ENCODE results near the gene PITPNC1.
"Not testable (repeated sequence)": the region's sequence is repeated elsewhere in the genome, so short reads cannot be mapped to it uniquely, and the experiment has no call there.

The PITPNC1 gene

DNA sequence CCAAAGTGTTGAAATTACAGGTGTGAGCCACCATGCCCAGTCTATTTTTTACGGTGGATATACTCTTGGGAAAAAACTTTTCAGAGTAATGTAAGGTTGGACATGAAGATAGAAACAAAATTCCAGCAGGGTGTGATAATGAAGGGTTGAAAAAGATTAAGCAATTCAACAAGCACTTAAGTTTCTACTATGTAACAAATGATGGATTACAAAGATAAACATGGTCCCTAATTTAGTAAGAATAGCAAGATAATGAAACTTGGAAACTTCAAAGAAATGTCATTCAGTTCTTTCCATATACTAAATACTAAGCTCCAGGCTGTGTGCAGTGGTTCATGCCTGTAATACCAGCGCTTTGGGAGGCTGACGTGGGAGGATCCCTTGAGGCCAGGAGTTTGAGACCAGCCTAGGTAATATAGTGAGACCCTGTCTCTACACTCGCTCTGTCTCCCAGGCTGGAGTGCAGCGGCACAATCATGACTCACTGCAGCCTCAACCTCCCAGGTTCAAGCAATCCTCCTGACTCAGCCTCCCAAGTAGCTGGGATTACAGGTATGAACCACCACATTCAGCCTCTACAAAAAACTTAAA is 41.7 kb upstream of the PITPNC1 start:
- Histone ChIP-seq H3K23ac (ENCODE audit: low read depth, low read length, poor library complexity) (no peak overlapping the region), H3K14ac (ENCODE audit: low read length) (no peak overlapping the region), H3K27ac (replicated peaks; ENCODE audit: low read length) (no peak overlapping the region), H2AK5ac (ENCODE audit: low read depth, low read length) (no peak overlapping the region), H2BK5ac (ENCODE audit: low read length) (no peak overlapping the region), H2BK120ac (ENCODE audit: low read depth, low read length) (no peak overlapping the region), H4K8ac (ENCODE audit: low read depth, low read length) (no peak overlapping the region), H3K36me3 (replicated peaks in 1 of 2; ENCODE audit: control insufficient read depth in 2 of 2, insufficient read depth in 2 of 2, low read length in 2 of 2) (peaks cover 1 to 19% of the 10 kb centered on the region in 2 donors), H3K9ac (ENCODE audit: low read depth, low read length, poor library complexity) (no peak overlapping the region), H3K79me1 (ENCODE audit: low read depth, low read length) (no peaks in the 10 kb centered on the region), H3K4ac (ENCODE audit: low read length) (no peak overlapping the region), H2BK12ac (ENCODE audit: low read length) (no peak overlapping the region), H3K27me3 (ENCODE audit: control insufficient read depth in 3 of 3, insufficient read depth in 3 of 3, low read depth in 1 of 3, low read length in 3 of 3) (peaks cover 0 to 6% (median 0%) of the 10 kb centered on the region in 3 experiments), H3K4me2 (ENCODE audit: insufficient read depth, low read length, poor library complexity, severe bottlenecking) (no peak overlapping the region), H3K9me3 (replicated peaks in 1 of 2; ENCODE audit: control insufficient read depth in 2 of 2, insufficient read depth in 1 of 2, low read depth in 1 of 2, low read length in 2 of 2) (no peaks in the 10 kb centered on the region), H4K91ac (ENCODE audit: low read depth, low read length, poor library complexity) (no peak overlapping the region), H3K18ac (ENCODE audit: low read length) (no peak overlapping the region), H3K4me3 (ENCODE audit: low read length in 2 of 2) (no peak overlapping the region), H3K4me1 (ENCODE audit: control insufficient read depth in 2 of 2, insufficient read depth in 1 of 2, low read depth in 1 of 2, low read length in 2 of 2) (no peaks in the 10 kb centered on the region), H2BK15ac (ENCODE audit: low read length) (no peak overlapping the region), H2AFZ (ENCODE audit: low read length) (no peak overlapping the region)
- no CpG with 5 or more reads among the region's 5 CpGs for WGBS, 2 donors (ENCODE audit: extremely low coverage in 2 of 2, insufficient read length in 2 of 2, insufficient replicate concordance in 1 of 2)
- no peak for DNase-seq (ENCODE audit: low spot score)

DNA sequence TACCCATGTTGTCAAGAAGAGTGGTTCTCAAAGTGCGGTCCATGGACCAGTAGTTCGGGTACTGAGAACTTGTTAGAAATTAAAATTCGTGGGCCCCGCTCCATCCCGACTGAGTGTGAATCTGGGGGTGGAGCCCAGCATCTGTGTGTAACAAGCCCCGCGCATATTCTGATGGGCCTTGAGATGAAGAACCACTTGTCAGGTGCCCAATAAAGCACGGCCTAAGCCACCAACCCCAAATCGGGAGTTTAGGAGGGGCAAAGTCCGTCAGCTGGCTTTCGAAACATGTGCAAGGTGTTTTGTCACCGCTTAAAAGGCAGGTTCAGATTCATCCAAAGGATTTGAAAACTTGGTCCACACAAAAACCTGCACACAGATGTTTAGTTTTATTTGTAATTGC is 40.2 kb upstream of the PITPNC1 start:
- WGBS, 2 donors (ENCODE audit: extremely low coverage in 2 of 2, insufficient read length in 2 of 2, insufficient replicate concordance in 1 of 2) = no CpG with 5 or more reads among the region's 12 CpGs
- no peak overlapping the region for H2BK5ac ChIP-seq (ENCODE audit: low read length)
- peaks cover 0 to 6% (median 0%) of the 10 kb centered on the region in 3 experiments for H3K27me3 ChIP-seq (ENCODE audit: control insufficient read depth in 3 of 3, insufficient read depth in 3 of 3, low read depth in 1 of 3, low read length in 3 of 3)
- no peak overlapping the region for H2AFZ ChIP-seq (ENCODE audit: low read length)
- H3K79me1 ChIP-seq (ENCODE audit: low read depth, low read length) = no peaks in the 10 kb centered on the region
- H3K4me3 ChIP-seq (ENCODE audit: low read length in 2 of 2) = no peak overlapping the region
- no peak overlapping the region for H4K8ac ChIP-seq (ENCODE audit: low read depth, low read length)
- H2BK12ac ChIP-seq (ENCODE audit: low read length) = no peak overlapping the region
- H3K27ac ChIP-seq (replicated peaks; ENCODE audit: low read length) = no peak overlapping the region
- H3K14ac ChIP-seq (ENCODE audit: low read length) = no peak overlapping the region
- no peak overlapping the region for H3K9ac ChIP-seq (ENCODE audit: low read depth, low read length, poor library complexity)
- no peak overlapping the region for H4K91ac ChIP-seq (ENCODE audit: low read depth, low read length, poor library complexity)
- no peak overlapping the region for H2BK15ac ChIP-seq (ENCODE audit: low read length)
- H3K18ac ChIP-seq (ENCODE audit: low read length) = no peak overlapping the region
- H2BK120ac ChIP-seq (ENCODE audit: low read depth, low read length) = no peak overlapping the region
- H3K4me2 ChIP-seq (ENCODE audit: insufficient read depth, low read length, poor library complexity, severe bottlenecking) = no peak overlapping the region
- no peaks in the 10 kb centered on the region for H3K9me3 ChIP-seq (replicated peaks in 1 of 2; ENCODE audit: control insufficient read depth in 2 of 2, insufficient read depth in 1 of 2, low read depth in 1 of 2, low read length in 2 of 2)
- H3K4me1 ChIP-seq (ENCODE audit: control insufficient read depth in 2 of 2, insufficient read depth in 1 of 2, low read depth in 1 of 2, low read length in 2 of 2) = no peaks in the 10 kb centered on the region
- H2AK5ac ChIP-seq (ENCODE audit: low read depth, low read length) = no peak overlapping the region
- H3K4ac ChIP-seq (ENCODE audit: low read length) = no peak overlapping the region
- H3K23ac ChIP-seq (ENCODE audit: low read depth, low read length, poor library complexity) = no peak overlapping the region
- H3K36me3 ChIP-seq (replicated peaks in 1 of 2; ENCODE audit: control insufficient read depth in 2 of 2, insufficient read depth in 2 of 2, low read length in 2 of 2) = peaks cover 4 to 35% of the 10 kb centered on the region in 2 donors
- no peak for DNase-seq (ENCODE audit: low spot score)

- DNase-seq (ENCODE audit: low spot score); H3K23ac ChIP-seq (ENCODE audit: low read depth, low read length, poor library complexity): not testable (repeated sequence)
- no CpG with 5 or more reads among the region's 7 CpGs for WGBS, 2 donors (ENCODE audit: extremely low coverage in 2 of 2, insufficient read length in 2 of 2, insufficient replicate concordance in 1 of 2)
Measured at GRCh38 chr17:67338353-67338752, 38.7 kb upstream of the PITPNC1 start.

GRCh38 chr17:67343237-67343636 is 33.8 kb upstream of the PITPNC1 start:
- Histone ChIP-seq H2BK12ac (ENCODE audit: low read length) (no peak overlapping the region), H3K36me3 (replicated peaks in 1 of 2; ENCODE audit: control insufficient read depth in 2 of 2, insufficient read depth in 2 of 2, low read length in 2 of 2) (peaks cover 13 to 89% of the 10 kb centered on the region in 2 donors)

More at GRCh38 chr17:67338353-67338752, 38.7 kb upstream of the PITPNC1 start:
- not testable (repeated sequence) for H3K79me1 ChIP-seq (ENCODE audit: low read depth, low read length); H3K27me3 ChIP-seq (ENCODE audit: control insufficient read depth in 3 of 3, insufficient read depth in 3 of 3, low read depth in 1 of 3, low read length in 3 of 3); H2AFZ ChIP-seq (ENCODE audit: low read length); H3K4ac ChIP-seq (ENCODE audit: low read length); H2BK120ac ChIP-seq (ENCODE audit: low read depth, low read length); H3K4me1 ChIP-seq (ENCODE audit: control insufficient read depth in 2 of 2, insufficient read depth in 1 of 2, low read depth in 1 of 2, low read length in 2 of 2); H2AK5ac ChIP-seq (ENCODE audit: low read depth, low read length); H2BK15ac ChIP-seq (ENCODE audit: low read length); H2BK12ac ChIP-seq (ENCODE audit: low read length); H3K4me2 ChIP-seq (ENCODE audit: insufficient read depth, low read length, poor library complexity, severe bottlenecking); H3K4me3 ChIP-seq (ENCODE audit: low read length in 2 of 2); H3K14ac ChIP-seq (ENCODE audit: low read length); H3K27ac ChIP-seq (replicated peaks; ENCODE audit: low read length); H3K18ac ChIP-seq (ENCODE audit: low read length); H2BK5ac ChIP-seq (ENCODE audit: low read length); H4K8ac ChIP-seq (ENCODE audit: low read depth, low read length); H3K9me3 ChIP-seq (replicated peaks in 1 of 2; ENCODE audit: control insufficient read depth in 2 of 2, insufficient read depth in 1 of 2, low read depth in 1 of 2, low read length in 2 of 2); H4K91ac ChIP-seq (ENCODE audit: low read depth, low read length, poor library complexity); H3K9ac ChIP-seq (ENCODE audit: low read depth, low read length, poor library complexity)
- H3K36me3 ChIP-seq (replicated peaks in 1 of 2; ENCODE audit: control insufficient read depth in 2 of 2, insufficient read depth in 2 of 2, low read length in 2 of 2) = peaks cover 5 to 49% of the 10 kb centered on the region in 2 donors

More at GRCh38 chr17:67343237-67343636, 33.8 kb upstream of the PITPNC1 start:
- Histone ChIP-seq H2AFZ (ENCODE audit: low read length) (no peak overlapping the region), H3K18ac (ENCODE audit: low read length) (no peak overlapping the region), H4K91ac (ENCODE audit: low read depth, low read length, poor library complexity) (no peak overlapping the region), H3K4ac (ENCODE audit: low read length) (no peak overlapping the region), H2AK5ac (ENCODE audit: low read depth, low read length) (no peak overlapping the region), H3K4me3 (ENCODE audit: low read length in 2 of 2) (no peak overlapping the region), H3K4me2 (ENCODE audit: insufficient read depth, low read length, poor library complexity, severe bottlenecking) (no peak overlapping the region), H3K9me3 (replicated peaks in 1 of 2; ENCODE audit: control insufficient read depth in 2 of 2, insufficient read depth in 1 of 2, low read depth in 1 of 2, low read length in 2 of 2) (peaks cover 0 to 7% of the 10 kb centered on the region in 2 donors), H2BK15ac (ENCODE audit: low read length) (no peak overlapping the region), H3K79me1 (ENCODE audit: low read depth, low read length) (no peaks in the 10 kb centered on the region), H3K4me1 (ENCODE audit: control insufficient read depth in 2 of 2, insufficient read depth in 1 of 2, low read depth in 1 of 2, low read length in 2 of 2) (no peaks in the 10 kb centered on the region), H3K9ac (ENCODE audit: low read depth, low read length, poor library complexity) (no peak overlapping the region), H3K27me3 (ENCODE audit: control insufficient read depth in 3 of 3, insufficient read depth in 3 of 3, low read depth in 1 of 3, low read length in 3 of 3) (no peaks in the 10 kb centered on the region), H4K8ac (ENCODE audit: low read depth, low read length) (no peak overlapping the region), H3K27ac (replicated peaks; ENCODE audit: low read length) (no peak overlapping the region), H3K23ac (ENCODE audit: low read depth, low read length, poor library complexity) (no peak overlapping the region), H2BK5ac (ENCODE audit: low read length) (no peak overlapping the region), H2BK120ac (ENCODE audit: low read depth, low read length) (no peak overlapping the region), H3K14ac (ENCODE audit: low read length) (no peak overlapping the region)
- 100% methylated on average over 2 of the region's 5 CpGs for WGBS, 2 donors (ENCODE audit: extremely low coverage in 2 of 2, insufficient read length in 2 of 2, insufficient replicate concordance in 1 of 2)
- DNase-seq (ENCODE audit: low spot score) = no peak

All from neuronal stem cell (in vitro differentiated cells).